ENCODE results near the gene BORCS8.
"Not testable (repeated sequence)": the region's sequence is repeated elsewhere in the genome, so short reads cannot be mapped to it uniquely, and the experiment has no call there.

Gene BORCS8

GRCh38 chr19:19181488-19181998 lies 10.4 kb downstream of the BORCS8 start:
- DNase-seq (ENCODE audit: low read depth in 2 of 2, low spot score in 1 of 2): no peak

GRCh38 chr19:19179548-19180441 lies 12.2 kb downstream of the BORCS8 start:
- no peak for DNase-seq (ENCODE audit: low read depth in 2 of 2, low spot score in 1 of 2)

- DNase-seq (ENCODE audit: low read depth in 2 of 2, low spot score in 1 of 2): no peak
Measured at GRCh38 chr19:19176950-19177349, 15.0 kb downstream of the BORCS8 start.

- DNase-seq (ENCODE audit: low read depth in 2 of 2, low spot score in 1 of 2): not testable (repeated sequence)
Measured at GRCh38 chr19:19173243-19173642, 18.7 kb downstream of the BORCS8 start.

GRCh38 chr19:19171821-19172532 lies 20.0 kb downstream of the BORCS8 start:
- DNase-seq (ENCODE audit: low read depth in 2 of 2, low spot score in 1 of 2): no peak

- no peak for DNase-seq (ENCODE audit: low read depth in 2 of 2, low spot score in 1 of 2)
Measured at GRCh38 chr19:19170873-19171672, 20.9 kb downstream of the BORCS8 start.

- peak; percentile 38 to 53 for DNase-seq (ENCODE audit: low read depth in 2 of 2, low spot score in 1 of 2)
Measured at GRCh38 chr19:19170053-19170872, 21.7 kb downstream of the BORCS8 start, which contains the start of gene MEF2B. Gene MEF2B, minus strand, starts transcription at chr19:19170263. Its CDS starts 19,528 bp downstream, at chr19:19150735.

- no peak for DNase-seq (ENCODE audit: low read depth in 2 of 2, low spot score in 1 of 2)
Measured at GRCh38 chr19:19169236-19170052, 22.5 kb downstream of the BORCS8 start.

GRCh38 chr19:19167612-19168011 lies 24.3 kb downstream of the BORCS8 start:
- no peak for DNase-seq (ENCODE audit: low read depth in 2 of 2, low spot score in 1 of 2)

- DNase-seq (ENCODE audit: low read depth in 2 of 2, low spot score in 1 of 2): no peak
Measured at GRCh38 chr19:19165396-19165795, 26.6 kb downstream of the BORCS8 start.

- no peak for DNase-seq (ENCODE audit: low read depth in 2 of 2, low spot score in 1 of 2)
Measured at GRCh38 chr19:19162495-19162894, 29.5 kb downstream of the BORCS8 start.

- no peak for DNase-seq (ENCODE audit: low read depth in 2 of 2, low spot score in 1 of 2)
Measured at GRCh38 chr19:19160461-19161035, 31.4 kb downstream of the BORCS8 start.

- no peak for DNase-seq (ENCODE audit: low read depth in 2 of 2, low spot score in 1 of 2)
Measured at GRCh38 chr19:19159534-19159933, 32.4 kb downstream of the BORCS8 start.

- no peak for DNase-seq (ENCODE audit: low read depth in 2 of 2, low spot score in 1 of 2)
Measured at GRCh38 chr19:19157808-19158207, 34.1 kb downstream of the BORCS8 start.

- DNase-seq (ENCODE audit: low read depth in 2 of 2, low spot score in 1 of 2): no peak
Measured at GRCh38 chr19:19155495-19156219, 36.3 kb downstream of the BORCS8 start.

GRCh38 chr19:19154768-19155494 lies 37.0 kb downstream of the BORCS8 start:
- no peak for DNase-seq (ENCODE audit: low read depth in 2 of 2, low spot score in 1 of 2)

- no peak for DNase-seq (ENCODE audit: low read depth in 2 of 2, low spot score in 1 of 2)
Measured at GRCh38 chr19:19152668-19153384, 39.1 kb downstream of the BORCS8 start.
